Activated CD4-positive, alpha-beta memory T cell treated with anti-CD3 and anti-CD28 coated beads, Interleukin-2, amount 10 ng/mL, durations not matched to agents 7 days and 5 days (primary cell): ENCODE data around the gene DYNLRB1. TPM values are rescaled to one million over a fixed set of nuclear protein-coding genes. Genes with fewer than 3 reads are reported as not detected.
"Not testable (repeated sequence)": the region's sequence is repeated elsewhere in the genome, so short reads cannot be mapped to it uniquely, and the experiment has no call there.

ENCODE experiments used
- CTCF ChIA-PET: fragments of 350-600 bp; sonication (Branson Sonifier 250); formaldehyde crosslinking; loops from one replicate; lab custom pipeline; 2021; ENCODE audit warnings: antibody characterized with exemption, inconsistent platforms; lab: Charles Lee
- POLR2A ChIA-PET: fragments of 350-600 bp; sonication (Branson Sonifier 250); formaldehyde crosslinking; loops from one replicate; lab custom pipeline; 2021; ENCODE audit warnings: antibody characterized with exemption; lab: Charles Lee
- DNase-seq: peaks from one replicate; pipeline ENCODE4 v3.0.0-alpha.2; 2020
- H3K27ac Mint-ChIP-seq: one replicate; pipeline ENCODE4 v1.8.0; 2021; ENCODE audit warnings: mild to moderate bottlenecking, mixed read lengths
- H3K27me3 Mint-ChIP-seq: one replicate; pipeline ENCODE4 v1.8.0; 2021; ENCODE audit warnings: mixed read lengths
- H3K36me3 Mint-ChIP-seq: one replicate; pipeline ENCODE4 v1.8.0; 2021; ENCODE audit warnings: low read depth, mixed read lengths
- H3K4me1 Mint-ChIP-seq: one replicate; pipeline ENCODE4 v1.8.0; 2021; ENCODE audit warnings: mixed read lengths
- H3K4me3 Mint-ChIP-seq: one replicate; pipeline ENCODE4 v1.8.0; 2021; ENCODE audit warnings: mild to moderate bottlenecking, mixed read lengths
- H3K9me3 Mint-ChIP-seq: one replicate; pipeline ENCODE4 v1.8.0; 2021; ENCODE audit warnings: mixed read lengths
- total RNA-seq, 2 experiments: library from RNA; stranded (reverse); gene quantifications; one replicate each; pipeline ENCODE4 v1.2.3, GENCODE V29; 2021

The DYNLRB1 gene
- 100 to 1,000 TPM; 107 to 109 TPM for total RNA-seq

GRCh38 chr20:34516247-34517113, at the start of gene DYNLRB1:
Gene DYNLRB1 (plus strand): TSS chr20:34516422. CDS start chr20:34516459, 37 bp downstream.
- POLR2A ChIA-PET = interaction anchor here (0.6 to 4.1 kb wide), 33 partner anchors 9 to 1226 kb away, joined by 3 to 39 read pairs (median 4); partner anchors contain the start of genes AHCY, EIF2S2, ITCH and MAP1LC3A
- H3K27ac Mint-ChIP-seq = peak within 1 kb of the TSS; percentile 95

GRCh38 chr20:34468951-34469350, 47.3 kb upstream of the DYNLRB1 start:
- no peak for DNase-seq
- no peaks in the 10 kb centered on the region for H3K9me3 Mint-ChIP-seq
- no peak overlapping the region for H3K27ac Mint-ChIP-seq
- ChIA-PET POLR2A (interaction anchor here (0.7 kb wide), 1 partner anchor 126 kb away, joined by 4 read pairs; no protein-coding TSS in a partner anchor), CTCF (interaction anchor here (0.7 kb wide), 1 partner anchor 156 kb away, joined by 4 read pairs; no protein-coding TSS in a partner anchor)
- no peak overlapping the region for H3K4me3 Mint-ChIP-seq
- no peaks in the 10 kb centered on the region for H3K27me3 Mint-ChIP-seq
- H3K36me3 Mint-ChIP-seq = peaks cover 23% of the 10 kb centered on the region
- H3K4me1 Mint-ChIP-seq = no peaks in the 10 kb centered on the region

More at GRCh38 chr20:34516247-34517113, at the start of gene DYNLRB1:
- H3K27me3 Mint-ChIP-seq = no peaks in the 10 kb centered on the region
- DNase-seq = peak; percentile 95
- peaks cover 22% of the 10 kb centered on the region for H3K36me3 Mint-ChIP-seq
- no peaks in the 10 kb centered on the region for H3K9me3 Mint-ChIP-seq
- CTCF ChIA-PET = interaction anchor here (0.6 to 5.8 kb wide), 14 partner anchors 16 to 1148 kb away, joined by 3 to 109 read pairs (median 6); partner anchors contain the start of genes AHCY and ITCH
- peaks cover 37% of the 10 kb centered on the region for H3K4me1 Mint-ChIP-seq
- H3K4me3 Mint-ChIP-seq = peak within 1 kb of the TSS; percentile 97

GRCh38 chr20:34472246-34472925, 43.8 kb upstream of the DYNLRB1 start:
- ChIA-PET POLR2A (no interaction called here), CTCF (interaction anchor here (1.4 to 3.1 kb wide), 2 partner anchors 21 to 161 kb away, joined by 5 to 34 read pairs; no protein-coding TSS in a partner anchor)
- Mint-ChIP-seq H3K4me1 (peaks cover 11% of the 10 kb centered on the region), H3K36me3 (peaks cover 38% of the 10 kb centered on the region), H3K27ac (peak overlapping the region; percentile 9), H3K27me3 (no peaks in the 10 kb centered on the region), H3K4me3 (no peak overlapping the region), H3K9me3 (no peaks in the 10 kb centered on the region)
- no peak for DNase-seq

GRCh38 chr20:34473262-34473883, 42.8 kb upstream of the DYNLRB1 start:
- ChIA-PET CTCF (interaction anchor here (1.4 to 3.1 kb wide), 2 partner anchors 20 to 162 kb away, joined by 5 to 34 read pairs; no protein-coding TSS in a partner anchor), POLR2A (interaction anchor here (0.9 kb wide), 1 partner anchor 50 kb away, joined by 3 read pairs; no protein-coding TSS in a partner anchor)
- no peaks in the 10 kb centered on the region for H3K27me3 Mint-ChIP-seq
- no peak overlapping the region for H3K4me3 Mint-ChIP-seq
- peak; percentile 44 for DNase-seq
- H3K9me3 Mint-ChIP-seq = no peaks in the 10 kb centered on the region
- H3K36me3 Mint-ChIP-seq = peaks cover 46% of the 10 kb centered on the region
- peaks cover 11% of the 10 kb centered on the region for H3K4me1 Mint-ChIP-seq
- no peak overlapping the region for H3K27ac Mint-ChIP-seq

- Mint-ChIP-seq H3K4me3 (no peak overlapping the region), H3K27ac (no peak overlapping the region), H3K36me3 (peaks cover 62% of the 10 kb centered on the region), H3K9me3 (peaks cover 5% of the 10 kb centered on the region), H3K4me1 (peaks cover 15% of the 10 kb centered on the region), H3K27me3 (no peaks in the 10 kb centered on the region)
- peak; percentile 34 for DNase-seq
- ChIA-PET CTCF (interaction anchor here (0.9 to 3.0 kb wide), 4 partner anchors 8 to 163 kb away, joined by 3 to 18 read pairs (median 4); no protein-coding TSS in a partner anchor), POLR2A (no interaction called here)
Observed at GRCh38 chr20:34475979-34476736, 40.1 kb upstream of the DYNLRB1 start.

GRCh38 chr20:34479627-34480026, 36.6 kb upstream of the DYNLRB1 start:
- H3K27me3 Mint-ChIP-seq = no peaks in the 10 kb centered on the region
- POLR2A ChIA-PET = no interaction called here
- DNase-seq = no peak
- H3K27ac Mint-ChIP-seq = no peak overlapping the region
- peaks cover 76% of the 10 kb centered on the region for H3K36me3 Mint-ChIP-seq
- CTCF ChIA-PET = no interaction called here
- peaks cover 15% of the 10 kb centered on the region for H3K4me1 Mint-ChIP-seq
- peaks cover 12% of the 10 kb centered on the region for H3K9me3 Mint-ChIP-seq
- H3K4me3 Mint-ChIP-seq = no peak overlapping the region

GRCh38 chr20:34482154-34482553, 34.1 kb upstream of the DYNLRB1 start:
- H3K27me3 Mint-ChIP-seq, H3K27ac Mint-ChIP-seq, CTCF ChIA-PET, DNase-seq, H3K4me1 Mint-ChIP-seq, POLR2A ChIA-PET, H3K4me3 Mint-ChIP-seq: not testable (repeated sequence)
- peaks cover 12% of the 10 kb centered on the region for H3K9me3 Mint-ChIP-seq
- H3K36me3 Mint-ChIP-seq = peaks cover 69% of the 10 kb centered on the region

- H3K27me3 Mint-ChIP-seq, H3K4me3 Mint-ChIP-seq, H3K27ac Mint-ChIP-seq, DNase-seq, H3K4me1 Mint-ChIP-seq: not testable (repeated sequence)
- ChIA-PET CTCF (interaction anchor here (1.1 kb wide), 1 partner anchor 28 kb away, joined by 3 read pairs; no protein-coding TSS in a partner anchor), POLR2A (interaction anchor here (1.1 kb wide), 1 partner anchor 12 kb away, joined by 3 read pairs; no protein-coding TSS in a partner anchor)
- peaks cover 68% of the 10 kb centered on the region for H3K36me3 Mint-ChIP-seq
- peaks cover 12% of the 10 kb centered on the region for H3K9me3 Mint-ChIP-seq
Observed at GRCh38 chr20:34483585-34484220, 32.5 kb upstream of the DYNLRB1 start.

- DNase-seq = no peak
- CTCF ChIA-PET = interaction anchor here (0.6 to 3.8 kb wide), 3 partner anchors 29 to 173 kb away, joined by 3 to 9 read pairs (median 3); no protein-coding TSS in a partner anchor
- Mint-ChIP-seq H3K27ac (no peak overlapping the region), H3K4me3 (no peak overlapping the region), H3K4me1 (no peaks in the 10 kb centered on the region), H3K27me3 (no peaks in the 10 kb centered on the region), H3K36me3 (peaks cover 66% of the 10 kb centered on the region), H3K9me3 (peaks cover 9% of the 10 kb centered on the region)
- POLR2A ChIA-PET = no interaction called here
Observed at GRCh38 chr20:34485068-34485634, 31.1 kb upstream of the DYNLRB1 start.

GRCh38 chr20:34491226-34491931, 24.8 kb upstream of the DYNLRB1 start:
- H3K27me3 Mint-ChIP-seq = no peaks in the 10 kb centered on the region
- peaks cover 59% of the 10 kb centered on the region for H3K36me3 Mint-ChIP-seq
- H3K4me1 Mint-ChIP-seq = no peaks in the 10 kb centered on the region
- H3K27ac Mint-ChIP-seq = no peak overlapping the region
- H3K9me3 Mint-ChIP-seq = no peaks in the 10 kb centered on the region
- DNase-seq = no peak
- no peak overlapping the region for H3K4me3 Mint-ChIP-seq
- ChIA-PET POLR2A (interaction anchor here (1.5 kb wide), 1 partner anchor 24 kb away, joined by 4 read pairs; no protein-coding TSS in a partner anchor), CTCF (interaction anchor here (0.6 to 1.8 kb wide), 4 partner anchors 15 to 178 kb away, joined by 4 to 6 read pairs (median 4); partner anchors contain the start of gene DYNLRB1)
